ENCODE measurements around the gene WDR38.
"Not testable (repeated sequence)": the region's sequence is repeated elsewhere in the genome, so short reads cannot be mapped to it uniquely, and the experiment has no call there.

The WDR38 gene

DNA sequence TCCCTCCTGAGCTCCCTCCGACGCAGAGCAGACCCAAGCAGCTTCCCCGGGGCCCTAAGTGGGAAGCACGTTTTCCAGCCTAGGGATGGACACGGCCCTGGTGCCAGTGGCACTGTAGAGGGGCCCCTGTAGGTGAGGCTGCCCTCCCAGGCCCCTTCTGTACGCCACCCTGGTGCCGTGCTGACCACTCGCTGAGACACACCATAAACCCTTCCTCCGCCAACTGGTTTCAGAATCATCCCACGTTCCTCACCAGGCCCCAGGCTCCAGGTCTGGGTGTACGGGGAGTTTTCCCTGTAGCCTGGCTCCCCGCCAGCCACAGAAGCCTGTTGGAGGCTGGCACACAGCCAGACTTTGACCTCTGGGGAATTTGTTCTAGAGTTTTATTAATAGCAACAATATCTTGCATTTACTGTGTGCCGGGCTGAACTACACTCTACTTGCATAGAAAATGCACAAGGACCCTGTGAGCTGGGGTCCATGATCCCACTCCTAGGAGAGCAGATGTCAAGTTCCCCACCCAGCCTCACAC is 18.2 kb upstream of the WDR38 start:
- DNase-seq: no peak

DNA sequence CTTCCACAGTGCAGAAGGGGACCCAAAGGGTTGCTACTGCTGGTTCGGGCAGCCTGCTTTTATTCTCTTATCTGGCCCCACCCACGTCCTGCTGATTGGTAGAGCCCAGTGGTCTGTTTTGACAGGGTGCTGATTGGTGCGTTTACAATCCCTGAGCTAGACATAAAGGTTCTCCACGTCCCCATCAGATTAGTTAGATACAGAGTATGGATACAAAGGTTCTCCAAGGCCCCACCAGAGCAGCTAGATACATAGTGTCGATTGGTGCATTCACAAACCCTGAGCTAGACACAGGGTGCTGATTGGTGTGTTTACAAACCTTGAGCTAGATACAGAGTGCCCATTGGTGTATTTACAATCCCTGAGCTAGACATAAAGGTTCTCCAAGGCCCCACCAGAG is 15.1 kb upstream of the WDR38 start:
- DNase-seq: not testable (repeated sequence)

DNA sequence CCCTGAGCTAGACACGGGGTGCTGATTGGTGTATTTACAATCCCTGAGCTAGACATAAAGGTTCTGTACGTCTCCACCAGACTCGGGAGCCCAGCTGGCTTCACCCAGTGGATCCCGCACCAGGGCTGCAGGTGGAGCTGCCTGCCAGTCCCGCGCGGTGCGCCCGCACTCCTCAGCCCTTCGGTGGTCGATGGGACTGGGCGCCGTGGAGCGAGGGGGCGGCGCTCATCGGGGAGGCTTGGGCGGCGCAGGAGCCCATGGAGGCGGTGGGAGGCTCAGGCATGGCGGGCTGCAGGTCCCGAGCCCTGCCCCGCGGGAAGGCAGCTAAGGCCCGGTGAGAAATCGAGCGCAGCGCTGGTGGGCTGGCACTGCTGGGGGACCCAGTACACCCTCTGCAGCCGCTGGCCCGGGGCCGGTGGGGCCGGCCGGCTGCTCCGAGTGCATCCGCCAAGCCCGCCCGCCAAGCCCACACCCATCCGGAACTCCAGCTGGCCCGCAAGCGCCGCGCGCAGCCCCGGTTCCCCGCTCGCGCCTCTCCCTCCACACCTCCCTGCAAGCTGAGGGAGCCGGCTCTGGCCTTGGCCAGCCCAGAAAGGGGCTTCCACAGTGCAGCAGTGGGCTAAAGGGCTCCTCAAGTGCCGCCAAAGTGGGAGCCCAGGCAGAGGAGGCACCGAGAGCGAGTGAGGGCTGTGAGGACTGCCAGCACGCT is 14.5 kb upstream of the WDR38 start:
- not testable (repeated sequence) for DNase-seq

DNA sequence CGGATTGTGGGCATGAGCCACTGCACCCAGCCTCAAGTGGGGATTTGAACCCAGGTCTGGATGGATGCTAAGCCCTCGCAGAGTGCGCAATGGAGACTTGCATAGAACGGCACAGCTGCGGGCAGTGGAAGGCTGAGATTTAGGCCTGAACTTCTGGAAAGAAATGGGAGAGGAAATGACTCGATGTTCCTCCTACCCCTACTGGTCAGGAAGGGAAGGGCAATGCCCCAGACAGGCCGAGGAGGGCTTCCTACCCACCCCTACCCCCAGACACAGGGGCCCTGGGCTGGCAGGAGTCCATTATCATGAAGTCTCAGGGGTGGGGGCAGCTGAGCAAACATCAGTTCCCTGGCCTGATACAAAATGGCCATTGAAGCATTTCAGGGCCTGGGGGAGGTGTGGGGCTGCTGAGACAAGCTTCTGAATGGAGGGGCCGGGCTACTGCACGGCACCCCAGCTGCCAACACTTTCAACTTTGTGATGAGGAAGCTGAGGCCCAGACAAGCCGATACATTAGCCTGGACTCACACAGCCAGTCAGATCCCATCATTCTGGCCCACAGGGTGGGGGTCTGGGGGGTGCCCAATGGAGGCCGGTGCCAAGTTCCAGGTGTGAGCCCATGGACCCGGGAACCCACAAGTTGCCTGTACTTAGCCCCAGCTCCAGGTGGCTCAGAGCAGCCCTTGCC is 13.5 kb upstream of the WDR38 start:
- no peak for DNase-seq

DNA sequence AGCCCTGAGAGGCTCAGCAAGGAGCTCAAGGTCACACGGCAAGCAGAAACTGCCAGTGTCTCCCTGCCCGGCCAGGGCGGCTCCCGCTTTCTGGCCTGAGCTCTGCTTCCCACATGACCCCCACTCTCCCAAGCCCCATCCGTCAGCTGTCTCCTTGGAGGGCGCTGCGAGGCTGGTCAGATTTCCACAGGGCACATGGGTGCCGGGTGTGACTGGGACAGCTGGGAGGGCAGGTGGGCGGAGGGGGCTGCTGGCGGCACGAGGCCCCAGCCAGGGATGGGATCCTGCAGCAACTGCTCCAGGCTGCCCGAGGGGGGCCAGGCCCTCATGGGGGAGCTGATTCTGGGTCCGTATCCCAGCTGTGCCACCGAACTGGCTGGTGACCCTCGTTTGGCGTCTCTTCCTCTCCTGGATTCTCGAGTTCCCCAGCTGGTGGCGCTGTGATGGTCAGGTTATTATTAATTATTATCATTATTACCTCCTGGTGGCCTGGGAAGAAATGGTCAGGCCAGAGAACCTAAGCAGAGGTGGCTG is 12.9 kb upstream of the WDR38 start:
- no peak for DNase-seq

DNA sequence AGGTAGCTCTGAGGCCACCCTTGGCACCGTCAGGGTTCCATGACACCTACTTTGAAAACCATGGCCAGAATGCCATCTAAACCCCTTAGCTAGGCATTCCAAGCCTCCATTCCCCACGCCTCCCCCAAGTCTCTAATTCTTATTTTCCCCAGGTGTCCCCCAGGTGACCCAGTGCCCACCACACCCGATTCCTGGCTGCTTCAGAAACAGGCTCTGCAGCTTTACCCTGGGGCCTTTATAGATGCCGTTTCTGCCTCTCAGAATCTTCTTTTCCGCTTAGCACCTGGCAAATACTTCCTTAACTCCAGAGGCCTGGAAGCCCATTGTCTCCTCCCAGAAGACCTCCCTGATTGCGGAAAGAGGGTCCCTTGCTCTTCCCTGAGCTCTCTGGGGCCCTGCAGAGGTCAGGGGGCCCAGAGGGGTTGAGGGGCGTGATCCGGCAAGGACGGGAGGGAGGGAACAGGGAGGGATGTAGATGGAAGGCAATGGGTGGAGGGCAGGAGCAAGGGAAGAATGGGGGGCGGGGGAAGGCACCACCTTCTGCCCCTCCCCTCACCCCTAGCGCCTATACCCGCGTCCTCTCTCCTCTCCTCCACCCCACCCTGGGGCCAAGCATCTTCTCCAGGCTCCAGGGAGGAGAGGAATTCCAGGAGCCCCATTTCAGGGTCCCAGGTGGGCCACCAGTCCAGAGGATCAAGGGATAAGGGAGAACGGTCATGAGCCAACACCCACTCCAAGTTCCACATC is 12.0 kb upstream of the WDR38 start:
- DNase-seq: no peak

DNA sequence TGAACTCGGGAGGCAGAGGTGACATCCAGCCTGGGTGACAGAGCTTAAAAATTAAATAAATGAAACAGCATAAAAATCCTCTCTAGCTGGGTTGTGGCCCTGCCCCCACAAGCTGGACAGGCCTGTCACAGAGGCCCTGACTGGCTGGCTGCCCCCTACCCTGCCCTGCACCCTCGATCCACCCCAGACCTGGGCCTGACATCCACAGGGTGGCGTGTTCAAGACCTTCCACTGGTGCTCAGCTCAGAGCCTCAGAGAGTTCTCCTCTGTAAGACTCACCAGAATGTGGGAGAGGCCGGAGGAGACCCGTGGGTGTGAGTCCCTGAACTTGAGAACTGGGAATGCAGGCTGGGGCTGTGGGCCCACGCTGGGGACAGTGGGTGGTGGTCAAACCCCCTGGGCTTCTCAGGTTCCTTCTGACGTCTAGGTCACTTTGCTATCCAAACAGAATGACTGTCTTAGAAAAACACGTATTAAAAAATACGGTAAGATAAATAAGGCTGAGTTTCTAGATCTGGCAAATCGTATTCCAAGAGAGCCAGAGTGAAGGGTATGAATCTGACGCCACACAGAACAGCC is 9.7 kb upstream of the WDR38 start:
- no peak for DNase-seq

DNA sequence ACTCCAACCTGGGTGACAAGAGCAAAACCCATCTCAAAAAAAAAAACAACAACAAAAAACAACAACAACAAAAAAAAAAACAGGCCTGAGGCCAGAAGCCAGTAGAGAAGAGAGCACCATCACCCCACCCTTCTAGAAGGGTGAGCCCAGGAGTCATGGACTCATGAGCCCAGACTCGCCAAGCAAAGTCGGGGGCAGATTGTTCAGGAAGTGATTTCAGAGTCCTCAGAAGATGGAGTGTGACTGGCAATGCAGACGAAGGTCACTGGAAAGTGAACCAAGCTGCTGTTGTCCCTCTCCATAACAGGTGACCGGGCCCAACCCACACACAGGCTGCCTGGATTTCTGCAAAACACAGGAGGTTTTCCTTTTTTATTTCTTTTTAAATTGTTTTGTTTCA is 9.0 kb upstream of the WDR38 start:
- DNase-seq: no peak

DNA sequence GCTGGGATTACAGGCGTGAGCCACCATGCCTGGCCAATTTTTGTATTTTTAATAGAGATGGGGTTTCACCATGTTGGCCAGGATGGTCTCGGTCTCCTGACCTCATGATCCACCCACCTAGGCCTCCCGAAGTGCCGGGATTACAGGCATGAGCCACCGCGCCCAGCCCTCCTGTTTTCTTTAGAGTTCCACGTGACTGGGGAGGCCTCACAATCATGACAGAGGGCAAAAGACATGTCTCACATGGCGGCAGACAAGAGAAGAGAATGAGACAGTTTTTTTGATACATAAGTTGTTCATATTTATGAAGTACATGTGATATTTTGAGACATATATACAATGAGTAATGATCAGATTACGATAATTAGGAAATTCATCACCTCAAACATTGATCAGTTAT is 6.8 kb upstream of the WDR38 start:
- DNase-seq: not testable (repeated sequence)

DNA sequence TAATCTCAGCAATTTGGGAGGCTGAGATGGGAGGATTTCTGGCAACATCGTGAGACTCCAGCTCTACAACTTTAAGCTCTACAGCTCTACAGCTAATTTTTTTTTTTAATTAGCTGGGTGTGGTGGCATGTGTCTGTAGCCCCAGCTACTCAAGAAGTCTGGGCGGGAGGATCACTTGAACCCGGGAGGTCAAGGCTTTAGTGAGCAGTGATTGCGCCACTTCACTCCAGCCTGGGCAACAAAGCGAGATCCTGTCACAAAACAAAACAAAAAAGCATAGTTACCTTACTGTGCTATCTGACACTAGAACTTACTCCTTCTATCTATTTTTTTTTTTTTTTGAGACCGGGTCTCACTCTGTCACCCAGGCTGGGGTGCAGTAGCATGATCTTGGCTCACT is 6.3 kb upstream of the WDR38 start:
- no peak for DNase-seq

DNA sequence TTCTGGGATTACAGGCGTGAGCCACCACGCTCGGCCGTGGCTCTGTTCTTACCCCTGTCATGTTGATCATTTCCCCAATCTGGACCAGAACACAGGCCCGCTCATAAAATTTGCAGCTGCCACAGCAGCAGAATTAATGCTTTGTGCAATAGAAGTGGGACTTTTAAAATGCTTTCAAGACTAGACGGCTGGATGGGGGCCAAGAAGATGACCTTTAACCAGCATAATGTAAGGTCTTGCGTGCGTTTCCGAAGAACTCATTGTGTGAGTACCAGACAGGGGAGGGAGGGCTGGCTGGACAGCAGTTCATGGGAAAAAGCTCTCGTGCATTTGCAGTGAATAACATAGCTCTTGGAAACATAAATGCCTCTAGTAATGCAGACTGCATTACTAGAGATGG is 3.5 kb upstream of the WDR38 start:
- DNase-seq: no peak

DNA sequence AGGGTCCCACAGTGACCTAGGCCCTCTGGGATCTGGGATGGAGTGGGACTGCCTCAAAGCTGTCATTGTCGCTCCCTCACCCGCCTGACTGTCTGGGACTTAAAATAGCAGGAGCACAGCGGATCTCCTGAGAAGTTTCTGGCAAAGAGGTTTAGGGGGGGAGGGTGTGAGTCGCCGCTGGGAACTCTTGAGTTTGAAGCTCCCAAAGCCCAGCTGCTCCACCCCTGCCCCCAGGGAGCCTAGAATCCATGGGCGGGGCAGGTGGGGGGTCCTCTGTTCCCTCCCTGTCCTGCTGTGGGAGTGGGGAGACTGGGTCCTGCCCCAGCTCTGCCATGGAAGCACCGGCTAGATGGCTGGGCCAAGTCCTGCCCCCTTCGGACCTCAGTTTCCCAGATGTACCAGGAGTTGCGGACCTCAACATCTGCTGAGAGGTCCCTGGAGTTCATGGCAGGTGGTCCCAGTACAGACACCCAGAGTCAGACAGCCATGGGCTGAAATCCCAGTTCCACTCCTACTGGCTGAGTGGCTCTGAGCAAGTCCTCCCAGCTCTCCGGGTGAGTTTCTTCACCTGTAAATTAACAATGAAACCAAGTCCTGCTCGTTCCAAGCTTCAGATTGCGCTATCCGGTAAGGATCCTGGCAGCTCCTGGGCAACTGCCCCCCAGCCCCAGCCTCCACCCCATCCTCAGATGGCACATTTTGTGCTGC is 985 bp upstream of the WDR38 start:
- DNase-seq: no peak

DNA sequence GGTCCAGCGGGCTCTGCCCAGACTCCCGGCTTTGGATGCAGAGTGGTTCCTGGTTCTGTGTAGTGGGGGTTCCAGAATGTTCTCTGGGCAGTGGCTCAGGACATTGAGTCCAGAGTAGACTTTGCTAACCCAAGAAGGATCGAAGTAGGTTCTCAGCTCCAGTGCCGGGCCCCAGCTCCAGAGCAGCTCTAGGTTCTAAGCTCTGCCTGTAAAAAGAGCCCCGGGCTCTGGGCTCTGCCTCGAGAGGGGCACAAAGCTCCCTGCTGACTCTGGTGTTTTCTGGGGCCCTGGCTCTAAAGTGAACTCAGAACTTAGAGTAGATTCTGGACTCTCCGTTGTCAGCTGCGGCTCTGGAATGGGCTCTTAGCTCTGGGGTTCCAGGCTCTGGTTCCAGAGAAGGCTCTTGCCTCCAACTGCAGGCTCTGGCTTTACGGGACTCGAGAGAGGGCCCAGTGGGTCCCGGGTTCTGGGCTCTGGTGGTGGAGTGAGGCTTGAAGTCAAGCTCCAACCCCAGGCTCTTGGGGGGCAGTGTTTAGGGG is 414 bp downstream of the WDR38 start:
- no peak for DNase-seq

DNA sequence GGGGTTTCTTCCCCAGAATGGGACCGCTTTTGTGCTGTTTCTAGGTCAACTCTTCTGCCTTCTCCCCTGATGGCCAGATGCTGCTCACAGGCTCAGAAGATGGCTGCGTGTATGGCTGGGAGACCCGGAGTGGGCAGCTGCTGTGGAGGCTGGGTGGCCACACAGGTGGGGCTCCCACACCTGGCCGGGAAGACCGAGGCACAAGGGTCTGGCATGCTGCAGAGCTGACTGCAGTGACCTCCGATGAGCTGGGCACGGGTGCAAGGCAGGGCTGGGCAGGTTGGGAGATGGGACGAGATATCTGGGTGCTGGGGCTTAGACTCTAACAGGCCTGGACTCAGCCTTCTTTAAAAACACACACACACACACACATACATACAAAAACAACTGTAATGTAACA is 901 bp downstream of the WDR38 start:
- no peak for DNase-seq

DNA sequence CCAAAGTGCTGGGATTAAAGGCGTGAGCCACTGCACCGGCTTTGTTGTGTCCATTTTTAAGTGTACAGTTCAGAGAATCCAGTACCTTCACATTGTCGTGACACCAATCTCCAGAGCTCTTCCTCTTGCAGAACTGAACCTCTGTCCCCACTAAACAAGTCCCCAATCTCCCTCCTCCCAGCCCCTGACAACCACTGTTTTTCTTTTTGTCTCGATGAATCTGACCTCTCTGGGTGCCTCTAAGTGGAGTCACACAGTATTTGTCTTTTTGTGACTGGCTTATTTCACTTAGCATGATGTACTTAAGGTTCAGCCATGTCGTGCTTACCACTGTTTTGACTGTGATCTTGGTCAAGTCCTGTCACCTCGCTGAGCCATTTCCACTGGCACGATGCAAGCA is 1.6 kb downstream of the WDR38 start:
- DNase-seq: no peak

DNA sequence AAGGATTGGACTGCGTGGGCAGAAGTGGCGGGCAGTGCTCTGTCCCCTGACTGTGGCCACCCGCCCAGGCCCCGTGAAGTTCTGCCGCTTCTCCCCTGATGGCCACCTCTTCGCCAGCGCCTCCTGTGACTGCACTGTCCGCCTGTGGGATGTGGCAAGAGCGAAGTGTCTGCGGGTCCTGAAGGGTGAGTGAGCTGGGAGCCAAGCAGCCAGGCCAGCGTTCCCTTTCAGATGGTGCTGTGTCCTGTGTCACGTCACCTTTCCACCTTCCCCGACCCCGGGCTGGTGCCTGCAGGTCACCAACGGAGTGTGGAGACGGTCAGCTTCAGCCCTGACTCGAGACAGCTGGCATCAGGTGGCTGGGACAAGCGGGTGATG is 2.3 kb downstream of the WDR38 start:
- DNase-seq: no peak

DNA sequence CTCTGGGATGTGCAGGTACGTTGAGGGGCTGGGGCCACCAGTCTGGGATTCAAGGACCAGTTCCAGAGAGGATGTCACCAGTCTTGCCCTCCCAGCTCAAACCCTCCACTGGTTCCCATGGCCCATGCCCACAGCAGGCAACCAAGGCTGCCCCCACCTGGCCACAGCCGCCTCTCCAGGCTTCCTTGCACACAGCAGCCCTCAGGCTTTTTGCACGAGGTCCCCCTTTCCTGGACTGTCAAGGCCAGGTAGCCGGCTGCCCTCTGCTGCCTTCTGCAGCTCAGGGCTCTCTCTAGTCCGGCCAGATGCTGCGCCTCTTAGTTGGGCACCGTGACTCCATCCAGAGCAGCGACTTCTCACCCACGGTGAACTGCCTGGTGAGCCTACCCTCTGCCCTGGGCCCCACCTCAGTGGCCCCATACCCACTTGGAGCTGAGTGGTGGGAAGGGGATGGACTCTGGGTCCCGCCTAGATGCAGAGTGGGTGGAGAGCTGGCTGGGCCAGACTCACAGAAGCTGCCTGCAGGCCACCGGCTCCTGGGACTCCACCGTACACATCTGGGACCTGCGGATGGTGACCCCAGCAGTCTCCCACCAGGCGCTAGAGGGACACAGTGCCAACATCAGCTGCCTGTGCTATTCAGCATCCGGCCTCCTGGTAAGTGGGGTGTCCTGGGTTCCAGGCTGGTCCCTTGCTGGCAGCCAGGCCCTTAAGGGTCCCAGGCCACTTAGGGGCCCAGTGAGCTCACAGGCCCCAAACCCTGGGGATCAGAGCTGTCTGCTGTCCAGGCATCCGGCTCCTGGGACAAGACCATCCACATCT is 2.9 kb downstream of the WDR38 start:
- peak; percentile 51 for DNase-seq

DNA sequence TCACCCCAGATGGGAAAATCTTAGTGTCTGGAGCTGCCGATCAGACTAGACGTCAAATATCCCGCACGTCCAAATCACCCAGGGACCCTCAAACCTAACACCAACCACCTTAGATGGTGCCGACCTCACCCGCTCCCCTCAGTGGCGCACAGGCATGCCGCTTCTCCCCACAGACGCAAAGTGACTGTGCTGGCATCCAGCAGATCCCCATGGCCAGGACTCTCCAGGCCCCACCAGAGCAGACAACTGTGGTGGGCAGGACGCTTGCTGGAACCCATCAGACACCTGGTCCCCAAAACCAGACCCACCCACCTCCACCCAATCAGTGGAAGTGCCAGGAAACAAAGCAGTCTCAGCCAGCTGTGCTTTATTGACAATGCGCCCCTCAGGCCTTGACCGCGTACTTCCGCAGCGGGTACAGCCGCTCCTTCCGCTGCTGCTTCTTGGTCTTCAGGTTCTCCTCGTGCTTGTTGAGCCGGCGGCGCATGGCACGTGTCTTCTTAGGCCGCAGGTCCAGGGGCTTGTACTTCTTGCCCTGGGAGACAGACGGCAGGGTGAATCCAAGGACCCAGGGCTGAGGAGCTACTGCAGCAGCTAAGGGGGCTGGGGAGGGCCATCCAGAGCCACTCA is 4.4 kb downstream of the WDR38 start:
- no peak for DNase-seq

DNA sequence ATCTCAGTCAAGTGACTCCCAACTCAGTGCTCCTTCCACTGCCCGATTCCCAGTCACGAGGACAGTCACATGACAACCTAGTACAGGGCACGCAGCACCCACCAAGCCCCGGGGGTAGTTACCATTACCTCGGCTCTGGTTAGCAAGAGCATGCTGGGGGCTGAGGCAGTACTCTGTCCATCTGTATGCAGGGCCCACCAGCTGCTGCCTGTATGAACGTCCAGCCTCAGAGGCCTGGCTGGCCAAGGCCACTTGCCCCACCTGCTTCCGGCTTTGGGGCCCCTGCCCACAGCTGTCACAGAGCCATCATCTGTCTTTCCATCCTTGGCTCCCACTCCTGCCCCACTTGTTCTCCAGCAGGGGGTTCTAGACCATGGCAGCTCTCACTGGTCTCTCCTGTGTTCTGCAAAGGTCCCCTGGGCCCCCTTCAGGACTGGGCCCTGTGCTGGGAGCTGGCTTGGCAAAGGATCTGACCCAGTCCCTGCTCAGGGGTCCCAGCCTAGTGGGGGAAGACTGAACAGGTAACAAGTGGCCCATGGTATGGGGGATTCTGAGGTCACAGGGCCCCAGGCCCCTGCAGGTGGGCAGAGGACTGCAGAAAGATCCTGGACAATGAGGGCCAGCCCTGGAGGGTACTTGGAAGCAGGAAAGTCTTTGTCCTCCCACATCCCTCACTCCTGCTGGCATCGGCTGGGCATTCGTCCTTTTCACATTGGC is 5.2 kb downstream of the WDR38 start:
- no peak for DNase-seq
